Activated B cell treated with CpG ODN at 0.5 μM for 24 hours (primary cell): Measurements from ENCODE around the gene FKBP11. TPM values are rescaled to one million over a fixed set of nuclear protein-coding genes. Genes with fewer than 3 reads are reported as not detected.

Source experiments
- ATAC-seq: fragments of 200-7000 bp; cut with Tn5 transposase; one replicate; pipeline ENCODE4 v1.10.0; 2021; ENCODE audit warnings: low read depth, mild to moderate bottlenecking, moderate library complexity
- CTCF ChIA-PET: fragments of 350-600 bp; sonication (Branson Sonifier 250); formaldehyde crosslinking; loops from one replicate; lab custom pipeline; 2021; ENCODE audit warnings: antibody characterized with exemption; lab: Charles Lee
- POLR2A ChIA-PET: fragments of 350-600 bp; sonication (Branson Sonifier 250); formaldehyde crosslinking; loops from one replicate; lab custom pipeline; 2021; ENCODE audit warnings: antibody characterized with exemption; lab: Charles Lee
- DNase-seq: peaks from one replicate; pipeline ENCODE4 v3.0.0; 2022
- H3K27ac Mint-ChIP-seq: one replicate; pipeline ENCODE4 v1.8.0; 2020; ENCODE audit warnings: mixed read lengths
- H3K27me3 Mint-ChIP-seq: one replicate; pipeline ENCODE4 v1.8.0; 2021; ENCODE audit warnings: mixed read lengths
- H3K36me3 Mint-ChIP-seq: one replicate; pipeline ENCODE4 v1.8.0; 2021; ENCODE audit warnings: low read depth, mixed read lengths
- H3K4me1 Mint-ChIP-seq: one replicate; pipeline ENCODE4 v1.8.0; 2021; ENCODE audit warnings: mixed read lengths
- H3K4me3 Mint-ChIP-seq: one replicate; pipeline ENCODE4 v1.8.0; 2020; ENCODE audit warnings: mild to moderate bottlenecking, mixed read lengths
- H3K9me3 Mint-ChIP-seq: one replicate; pipeline ENCODE4 v1.8.0; 2020; ENCODE audit warnings: mixed read lengths
- intact Hi-C: fragments of 100-400 bp; cut with micrococcal nuclease; formaldehyde crosslinking; loops from one replicate; pipeline ENCODE4 v1.15.1; 2024
- total RNA-seq: library from RNA; stranded (reverse); gene quantifications from 2 replicates; pipeline ENCODE4 v1.2.3, GENCODE V29; 2022
- TF ChIP-seq, protein P1 (sequence below): fragments of 200-600 bp; IDR thresholded peaks from one replicate; pipeline ENCODE4 v1.8.0; 2022; ENCODE audit warnings: antibody characterized with exemption, mild to moderate bottlenecking

Gene FKBP11
- total RNA-seq, 1 donor from 2014 or later, result 22.9 TPM

DNA sequence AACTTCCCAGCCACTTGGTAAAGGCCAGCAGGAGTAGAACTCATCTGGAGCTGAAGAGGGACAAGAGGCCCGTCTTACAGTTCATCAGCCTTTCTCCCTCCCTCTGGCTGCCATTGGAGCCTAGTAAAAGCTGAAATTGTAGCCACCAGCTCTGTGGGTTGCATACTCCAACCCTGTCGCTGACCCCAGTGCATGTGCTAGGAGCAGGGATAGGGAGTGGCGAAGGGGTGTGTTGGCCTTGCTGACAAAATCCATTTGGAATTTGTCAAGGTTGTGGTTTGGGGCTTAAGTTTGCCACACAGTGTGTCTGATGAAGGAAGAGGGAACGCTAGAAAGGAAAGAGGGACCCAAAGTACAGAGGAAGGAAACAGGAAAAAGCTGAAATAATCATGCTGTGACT, 36.0 kb upstream of the FKBP11 start:
- Mint-ChIP-seq H3K27me3 (peaks cover 8% of the 10 kb centered on the region), H3K27ac (no peak overlapping the region), H3K9me3 (no peaks in the 10 kb centered on the region), H3K36me3 (peaks cover 10% of the 10 kb centered on the region), H3K4me1 (peaks cover 20% of the 10 kb centered on the region), H3K4me3 (no peak overlapping the region)
- no peak for ATAC-seq
- intact Hi-C loops, result no loop called here
- ChIA-PET CTCF (no interaction called here), POLR2A (interaction anchor here (1.5 kb wide), 1 partner anchor 17 kb away, joined by 4 read pairs; the partner anchor contains the start of gene WNT1)
- TF ChIP-seq, protein P1, sequence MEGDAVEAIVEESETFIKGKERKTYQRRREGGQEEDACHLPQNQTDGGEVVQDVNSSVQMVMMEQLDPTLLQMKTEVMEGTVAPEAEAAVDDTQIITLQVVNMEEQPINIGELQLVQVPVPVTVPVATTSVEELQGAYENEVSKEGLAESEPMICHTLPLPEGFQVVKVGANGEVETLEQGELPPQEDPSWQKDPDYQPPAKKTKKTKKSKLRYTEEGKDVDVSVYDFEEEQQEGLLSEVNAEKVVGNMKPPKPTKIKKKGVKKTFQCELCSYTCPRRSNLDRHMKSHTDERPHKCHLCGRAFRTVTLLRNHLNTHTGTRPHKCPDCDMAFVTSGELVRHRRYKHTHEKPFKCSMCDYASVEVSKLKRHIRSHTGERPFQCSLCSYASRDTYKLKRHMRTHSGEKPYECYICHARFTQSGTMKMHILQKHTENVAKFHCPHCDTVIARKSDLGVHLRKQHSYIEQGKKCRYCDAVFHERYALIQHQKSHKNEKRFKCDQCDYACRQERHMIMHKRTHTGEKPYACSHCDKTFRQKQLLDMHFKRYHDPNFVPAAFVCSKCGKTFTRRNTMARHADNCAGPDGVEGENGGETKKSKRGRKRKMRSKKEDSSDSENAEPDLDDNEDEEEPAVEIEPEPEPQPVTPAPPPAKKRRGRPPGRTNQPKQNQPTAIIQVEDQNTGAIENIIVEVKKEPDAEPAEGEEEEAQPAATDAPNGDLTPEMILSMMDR, result no peak
- no peak for DNase-seq

- Mint-ChIP-seq H3K4me3 (no peak overlapping the region), H3K9me3 (no peaks in the 10 kb centered on the region), H3K36me3 (peaks cover 12% of the 10 kb centered on the region), H3K4me1 (peaks cover 25% of the 10 kb centered on the region), H3K27me3 (peaks cover 8% of the 10 kb centered on the region), H3K27ac (no peak overlapping the region)
- TF ChIP-seq, protein P1, result no peak
- CTCF ChIA-PET, result no interaction called here
- ATAC-seq, result no peak
- POLR2A ChIA-PET, result interaction anchor here (1.5 kb wide), 1 partner anchor 17 kb away, joined by 4 read pairs; the partner anchor contains the start of gene WNT1
- DNase-seq, result no peak
- intact Hi-C loops, result no loop called here
These were observed 35.5 kb upstream of the FKBP11 start for GRCh38 chr12:48960834-48961233.

DNA sequence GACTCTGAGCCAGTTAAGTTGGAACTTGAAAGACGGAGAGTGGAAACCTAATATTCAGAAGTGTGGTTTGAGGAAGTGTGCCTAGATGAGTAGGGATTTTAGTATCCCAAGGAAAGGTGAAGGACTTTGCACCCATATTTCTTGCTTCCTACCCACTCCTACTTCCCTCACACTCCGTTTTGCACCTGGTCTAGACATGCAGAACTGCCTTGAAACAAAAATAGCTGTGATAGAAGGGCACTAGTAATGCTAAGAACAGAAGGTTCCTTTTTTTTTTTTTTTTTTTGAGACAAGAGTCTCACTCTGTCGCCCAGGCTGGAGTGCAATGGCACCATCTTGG, 32.7 kb upstream of the FKBP11 start:
- Mint-ChIP-seq H3K4me1 (peaks cover 41% of the 10 kb centered on the region), H3K9me3 (no peaks in the 10 kb centered on the region), H3K36me3 (peaks cover 18% of the 10 kb centered on the region), H3K27ac (peak overlapping the region; percentile 91), H3K4me3 (peak overlapping the region; percentile 99), H3K27me3 (peaks cover 8% of the 10 kb centered on the region)
- TF ChIP-seq, protein P1, result no peak
- ChIA-PET CTCF (interaction anchor here (0.8 to 2.8 kb wide), 6 partner anchors 11 to 62 kb away, joined by 3 to 13 read pairs (median 10); partner anchors contain the start of gene WNT1), POLR2A (interaction anchor here (0.8 to 3.7 kb wide), 12 partner anchors 9 to 173 kb away, joined by 3 to 31 read pairs (median 6); partner anchors contain the start of genes DDX23, FKBP11, WNT1 and WNT10B)
- intact Hi-C loops, result loop anchor here (10.0 kb wide), 1 partner anchor 243 kb away; the partner anchor contains the start of gene CCNT1
- no peak for DNase-seq
- ATAC-seq, result no peak

- Mint-ChIP-seq H3K4me1 (peaks cover 41% of the 10 kb centered on the region), H3K4me3 (peak within 1 kb of the TSS; percentile 99), H3K36me3 (peaks cover 24% of the 10 kb centered on the region), H3K27me3 (peaks cover 8% of the 10 kb centered on the region), H3K27ac (peak within 1 kb of the TSS; percentile 91), H3K9me3 (no peaks in the 10 kb centered on the region)
- DNase-seq (peak; percentile 88), ATAC-seq (peak; percentile 95)
- intact Hi-C loops, result loop anchor here (1.0 to 10.0 kb wide), 7 partner anchors 12 to 243 kb away; partner anchors contain the start of genes CCNT1, PRKAG1, RND1 and WNT1
- CTCF ChIA-PET, result interaction anchor here (0.8 to 2.8 kb wide), 10 partner anchors 12 to 104 kb away, joined by 3 to 13 read pairs (median 4); partner anchors contain the start of gene WNT1
- POLR2A ChIA-PET, result interaction anchor here (0.6 to 3.7 kb wide), 17 partner anchors 10 to 1154 kb away, joined by 3 to 31 read pairs (median 4); partner anchors contain the start of genes DDX23, FKBP11, WNT1 and WNT10B
- TF ChIP-seq, protein P1, result no peak
These were observed 32.1 kb upstream of the FKBP11 start, which contains the start of gene ARF3 for GRCh38 chr12:48957141-48958048. ARF3 (minus strand) TSS chr12:48957487; CDS start chr12:48941095, 16,392 bp downstream.
